Muscle layer of duodenum (tissue), 2 donors: ENCODE results near the gene CIB2.

Experiments used
- H3K27ac ChIP-seq: one replicate; pipeline ENCODE4 v1.7.0; 2013; ENCODE audit warnings: mild to moderate bottlenecking, low read length
- H3K27me3 ChIP-seq: one replicate; pipeline ENCODE4 v1.7.0; 2013; ENCODE audit warnings: low read depth, mild to moderate bottlenecking, control low read depth, low read length
- H3K36me3 ChIP-seq, 2 donors: one replicate each; pipeline ENCODE4 v1.7.0; 2013; ENCODE audit warnings: low read length in 2 of 2, control low read depth in 1 of 2, mild to moderate bottlenecking in 1 of 2; ENCODE audit not compliant: insufficient read depth in 2 of 2, control insufficient read depth in 1 of 2
- H3K4me1 ChIP-seq, 2 donors: one replicate each; pipeline ENCODE4 v1.7.0; 2013; ENCODE audit warnings: low read length in 2 of 2, mild to moderate bottlenecking in 2 of 2, control low read depth in 1 of 2, moderate library complexity in 1 of 2; ENCODE audit not compliant: insufficient read depth in 2 of 2, control insufficient read depth in 1 of 2
- H3K4me3 ChIP-seq, 2 donors: one replicate each; pipeline ENCODE4 v1.7.0; 2013; ENCODE audit warnings: low read length in 2 of 2, low read depth in 1 of 2, mild to moderate bottlenecking in 1 of 2
- H3K9me3 ChIP-seq, 2 donors: one replicate each; pipeline ENCODE4 v1.7.0; 2013; ENCODE audit warnings: low read length in 2 of 2, control low read depth in 1 of 2, mild to moderate bottlenecking in 1 of 2; ENCODE audit not compliant: control insufficient read depth in 1 of 2
- donor health status: healthy.

Gene CIB2

DNA sequence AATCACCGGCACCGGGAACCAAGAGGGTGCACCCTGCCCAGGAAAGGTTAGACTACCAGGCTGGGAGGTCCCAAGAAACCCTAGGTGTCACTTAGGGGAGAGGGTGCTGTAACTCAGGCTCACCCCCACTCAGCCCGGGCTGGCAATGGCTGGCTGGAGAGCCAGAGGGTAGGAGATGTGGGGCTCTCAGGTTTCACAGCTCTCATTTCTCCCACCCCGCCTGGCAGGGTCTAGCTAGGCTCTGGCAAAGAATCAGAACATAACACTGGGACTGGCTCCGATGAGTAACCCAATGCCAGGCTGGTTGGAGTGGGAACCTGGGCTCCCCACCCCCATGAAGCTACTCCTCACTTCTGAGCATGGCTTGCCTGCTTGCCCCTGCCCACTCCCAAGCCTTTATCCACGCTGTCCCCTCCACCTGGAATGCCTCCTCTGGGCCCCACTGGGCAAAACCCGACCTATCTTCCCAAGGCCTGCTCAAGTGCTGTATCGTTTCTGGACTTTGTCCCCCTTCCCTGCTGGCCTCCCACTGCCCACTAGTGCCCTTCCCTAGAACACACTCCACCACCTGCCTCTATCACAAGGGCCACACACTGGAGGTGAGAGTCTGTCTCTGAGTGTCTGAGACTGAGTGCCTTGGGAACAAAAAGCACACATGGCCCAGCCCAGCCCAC lies 2.0 kb downstream of the CIB2 start:
- Histone ChIP-seq H3K27ac (no peak overlapping the region), H3K9me3 (no peaks in the 10 kb centered on the region), H3K4me1 (peaks cover 4 to 6% of the 10 kb centered on the region in 2 donors), H3K27me3 (no peaks in the 10 kb centered on the region), H3K36me3 (no peaks in the 10 kb centered on the region), H3K4me3 (no peak overlapping the region)

DNA sequence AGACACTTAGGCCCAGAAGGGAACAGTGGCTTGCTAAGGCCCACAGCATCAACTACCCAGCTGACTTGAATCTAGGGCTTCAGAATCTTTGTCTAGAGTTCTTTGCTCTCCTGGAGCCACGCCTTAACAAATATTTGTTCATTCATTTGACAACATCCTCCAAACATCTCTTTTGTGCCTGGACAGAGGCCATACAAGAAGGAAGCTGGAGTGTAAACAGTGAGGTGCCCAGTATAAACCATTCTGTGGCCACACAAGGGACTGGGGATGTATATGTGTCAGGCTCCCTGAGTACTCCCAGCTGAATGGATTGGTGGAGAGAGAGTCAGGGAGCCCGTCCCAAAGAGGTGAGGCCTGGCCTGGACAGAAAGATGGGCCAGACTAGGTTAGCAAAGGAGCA lies 3.4 kb downstream of the CIB2 start:
- no peaks in the 10 kb centered on the region for H3K27me3 ChIP-seq
- H3K27ac ChIP-seq: no peak overlapping the region
- peaks cover 4 to 6% of the 10 kb centered on the region in 2 donors for H3K4me1 ChIP-seq
- no peaks in the 10 kb centered on the region for H3K9me3 ChIP-seq
- H3K36me3 ChIP-seq: no peaks in the 10 kb centered on the region
- H3K4me3 ChIP-seq: no peak overlapping the region

- H3K4me1 ChIP-seq: no peaks in the 10 kb centered on the region
- no peaks in the 10 kb centered on the region for H3K9me3 ChIP-seq
- H3K27ac ChIP-seq: no peak overlapping the region
- H3K36me3 ChIP-seq: no peaks in the 10 kb centered on the region
- H3K4me3 ChIP-seq: no peak overlapping the region
- H3K27me3 ChIP-seq: no peaks in the 10 kb centered on the region
Observed at GRCh38 chr15:78125267-78125666, 6.0 kb downstream of the CIB2 start.

DNA sequence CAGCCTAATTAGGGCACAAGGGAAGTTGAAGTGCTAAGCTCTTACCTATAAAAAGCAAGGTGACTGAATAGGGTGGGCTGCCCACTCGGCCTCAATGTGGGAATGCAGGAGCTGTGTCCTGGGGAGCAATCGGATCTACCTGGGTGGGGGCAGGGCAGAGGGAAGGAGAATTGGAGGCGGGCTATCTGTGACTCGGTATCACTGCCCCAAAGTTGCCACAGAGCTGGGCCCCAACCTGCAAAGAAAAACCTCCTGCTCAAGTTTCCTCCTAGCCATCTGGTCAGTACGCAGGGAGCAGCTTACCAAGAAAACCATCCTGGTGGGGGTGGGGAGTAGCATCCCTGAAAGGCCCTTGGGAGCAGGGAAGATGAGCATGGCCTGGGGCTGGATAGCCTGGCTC lies 10.7 kb downstream of the CIB2 start:
- no peak overlapping the region for H3K27ac ChIP-seq
- H3K9me3 ChIP-seq: no peaks in the 10 kb centered on the region
- no peak overlapping the region for H3K4me3 ChIP-seq
- no peaks in the 10 kb centered on the region for H3K4me1 ChIP-seq
- H3K36me3 ChIP-seq: no peaks in the 10 kb centered on the region
- H3K27me3 ChIP-seq: no peaks in the 10 kb centered on the region

DNA sequence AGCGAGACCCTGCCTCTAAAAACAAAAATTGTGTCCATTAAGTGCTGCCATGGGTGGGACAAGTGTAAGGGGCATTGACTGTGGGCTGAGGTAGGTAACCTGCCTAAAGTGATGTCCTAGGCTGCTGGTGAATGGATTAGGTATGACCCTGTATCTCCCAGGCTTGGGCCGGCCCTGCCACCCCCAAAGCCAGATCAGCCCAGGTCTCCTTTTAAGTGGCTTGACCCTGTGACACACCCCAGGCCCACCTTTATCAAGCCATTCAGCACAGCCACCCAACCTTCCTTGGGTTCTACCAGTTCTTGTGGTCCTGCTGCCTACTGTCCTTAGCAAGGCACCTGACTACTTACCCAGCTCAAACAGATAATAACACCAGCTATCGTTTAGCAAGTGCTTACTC lies 18.7 kb downstream of the CIB2 start:
- Histone ChIP-seq H3K27me3 (no peaks in the 10 kb centered on the region), H3K36me3 (no peaks in the 10 kb centered on the region)

GRCh38 chr15:78111788-78112187 lies 19.5 kb downstream of the CIB2 start:
- no peaks in the 10 kb centered on the region for H3K36me3 ChIP-seq

More for the DNA sequence above, 18.7 kb downstream of the CIB2 start:
- no peak overlapping the region for H3K4me3 ChIP-seq
- H3K9me3 ChIP-seq: no peaks in the 10 kb centered on the region
- H3K4me1 ChIP-seq: no peaks in the 10 kb centered on the region
- no peak overlapping the region for H3K27ac ChIP-seq

DNA sequence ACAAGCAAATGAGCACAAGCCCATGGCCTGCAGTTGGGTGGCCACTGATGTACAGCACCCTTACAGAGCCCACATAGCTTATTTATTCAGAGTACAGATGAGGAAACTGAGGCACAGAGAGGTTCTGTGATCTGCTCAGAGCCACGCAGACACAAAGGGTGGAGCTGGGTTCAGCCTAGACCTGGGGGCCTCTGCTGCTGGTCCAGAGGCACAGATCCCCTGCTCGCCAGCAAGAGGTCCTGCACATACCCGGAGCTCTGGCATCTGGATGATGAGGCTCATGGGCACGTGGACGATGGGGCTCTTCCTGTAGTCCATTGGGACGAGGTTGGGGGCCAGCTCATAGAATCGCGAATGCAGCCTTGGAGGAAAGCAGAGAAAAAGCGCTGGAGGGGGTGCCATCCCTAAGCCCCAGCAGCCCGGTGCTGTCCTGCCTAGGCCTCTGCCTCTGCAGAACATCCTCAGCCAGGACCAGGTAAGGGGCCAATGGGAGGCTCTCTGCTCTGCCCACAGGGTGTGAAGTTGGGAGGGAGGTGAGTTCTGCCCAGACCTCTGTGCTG lies 20.2 kb downstream of the CIB2 start:
- Histone ChIP-seq H3K36me3 (no peaks in the 10 kb centered on the region), H3K4me3 (no peak overlapping the region), H3K27ac (no peak overlapping the region), H3K9me3 (no peaks in the 10 kb centered on the region), H3K4me1 (no peaks in the 10 kb centered on the region), H3K27me3 (no peaks in the 10 kb centered on the region)

More at GRCh38 chr15:78111788-78112187, 19.5 kb downstream of the CIB2 start:
- H3K27me3 ChIP-seq: no peaks in the 10 kb centered on the region
- H3K9me3 ChIP-seq: no peaks in the 10 kb centered on the region
- no peaks in the 10 kb centered on the region for H3K4me1 ChIP-seq
- no peak overlapping the region for H3K4me3 ChIP-seq
- H3K27ac ChIP-seq: no peak overlapping the region

DNA sequence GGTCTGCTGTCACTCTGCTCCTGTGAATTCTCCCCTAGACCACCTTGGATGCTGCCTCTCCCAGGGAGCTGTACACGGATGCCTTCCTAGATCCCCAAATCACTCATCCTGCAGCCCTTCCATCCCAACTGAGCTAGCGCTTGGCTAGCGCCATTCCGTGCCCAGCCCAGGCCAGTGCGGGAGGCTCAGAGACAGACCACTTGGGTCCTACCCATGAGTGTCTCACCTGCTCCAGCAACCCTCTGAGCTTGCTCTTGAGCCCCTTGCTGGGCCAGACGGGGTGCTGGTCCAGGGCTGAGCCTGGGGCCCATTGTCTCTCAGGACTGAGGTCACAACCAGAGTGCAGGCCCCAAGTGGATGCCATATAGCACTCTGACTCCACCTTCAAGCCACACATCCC lies 21.1 kb downstream of the CIB2 start:
- no peaks in the 10 kb centered on the region for H3K36me3 ChIP-seq
- H3K27ac ChIP-seq: no peak overlapping the region
- H3K4me3 ChIP-seq: no peak overlapping the region
- H3K9me3 ChIP-seq: no peaks in the 10 kb centered on the region
- H3K4me1 ChIP-seq: no peaks in the 10 kb centered on the region
- H3K27me3 ChIP-seq: no peaks in the 10 kb centered on the region

- no peaks in the 10 kb centered on the region for H3K36me3 ChIP-seq
Observed at GRCh38 chr15:78109156-78109555, 22.1 kb downstream of the CIB2 start.

DNA sequence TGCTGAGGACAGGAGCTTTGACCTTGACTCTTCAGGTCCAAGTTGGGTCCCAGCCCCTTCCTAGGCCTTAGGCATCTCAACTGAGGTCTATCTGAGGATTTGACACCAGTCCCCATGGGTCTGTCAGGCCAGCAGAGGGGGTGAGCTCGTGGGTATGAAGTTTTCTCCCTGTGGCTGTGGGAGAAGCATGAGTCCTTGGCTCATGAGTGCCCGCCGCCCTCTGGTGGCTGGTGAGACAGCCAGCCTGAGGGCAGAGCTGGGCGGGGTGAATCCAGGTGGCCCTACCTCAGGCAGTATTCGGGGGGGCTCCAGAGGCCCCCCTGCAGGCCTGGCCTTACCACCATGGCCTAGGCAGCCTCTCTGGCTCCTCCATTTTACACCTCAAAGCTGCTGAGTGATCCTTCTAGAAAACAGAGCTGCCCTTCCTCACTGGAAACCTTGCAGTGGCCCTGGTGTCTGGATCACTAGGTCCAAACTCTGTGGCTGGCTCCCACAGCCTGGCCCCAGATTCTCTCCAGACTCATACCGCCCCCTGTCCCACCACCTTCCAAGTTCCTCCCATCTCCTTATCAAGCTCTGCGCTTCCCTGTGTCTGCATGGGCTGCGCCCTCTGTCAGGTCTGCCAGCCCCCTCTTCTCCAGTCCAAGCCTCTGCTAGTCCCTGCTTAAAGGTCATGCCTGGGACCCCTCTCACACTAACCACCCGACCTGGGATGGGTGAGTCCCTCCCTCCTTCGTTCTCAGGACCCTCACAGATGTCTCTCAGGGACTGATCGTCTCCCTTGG lies 22.8 kb downstream of the CIB2 start:
- Histone ChIP-seq H3K27ac (no peak overlapping the region), H3K27me3 (no peaks in the 10 kb centered on the region), H3K4me1 (no peaks in the 10 kb centered on the region), H3K9me3 (no peaks in the 10 kb centered on the region), H3K4me3 (no peak overlapping the region), H3K36me3 (no peaks in the 10 kb centered on the region)

More at GRCh38 chr15:78109156-78109555, 22.1 kb downstream of the CIB2 start:
- Histone ChIP-seq H3K9me3 (no peaks in the 10 kb centered on the region), H3K27ac (no peak overlapping the region), H3K27me3 (no peaks in the 10 kb centered on the region), H3K4me3 (no peak overlapping the region), H3K4me1 (no peaks in the 10 kb centered on the region)

DNA sequence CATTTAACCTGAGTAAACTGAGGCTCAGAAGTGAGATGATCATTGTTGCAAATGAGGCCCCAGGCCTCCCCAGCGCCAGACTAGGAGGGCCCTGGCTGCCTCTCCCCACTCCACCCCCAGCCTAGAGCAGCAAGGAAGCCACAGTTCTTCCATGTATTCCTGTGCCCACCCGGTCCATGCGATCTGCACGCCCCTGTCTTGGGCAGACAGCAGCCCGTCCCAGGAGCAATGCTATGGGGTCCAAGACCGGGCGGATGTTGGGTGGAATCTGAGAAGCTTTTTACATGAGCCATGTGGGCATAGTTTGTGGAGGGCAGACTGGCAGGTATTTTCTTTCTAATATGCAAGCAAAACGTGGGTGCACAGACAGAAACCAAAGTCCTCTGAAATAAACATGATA lies 23.8 kb downstream of the CIB2 start:
- H3K4me3 ChIP-seq: no peak overlapping the region
- no peaks in the 10 kb centered on the region for H3K4me1 ChIP-seq
- no peaks in the 10 kb centered on the region for H3K27me3 ChIP-seq
- no peaks in the 10 kb centered on the region for H3K36me3 ChIP-seq
- H3K27ac ChIP-seq: no peak overlapping the region
- no peaks in the 10 kb centered on the region for H3K9me3 ChIP-seq
